Measurements from ENCODE around the gene ARID1B. TPM values are rescaled to one million over a fixed set of nuclear protein-coding genes. Genes with fewer than 3 reads are reported as not detected.

Gene ARID1B
- total RNA-seq, 1 experiment from 2014 or later = 42.8 TPM

DNA sequence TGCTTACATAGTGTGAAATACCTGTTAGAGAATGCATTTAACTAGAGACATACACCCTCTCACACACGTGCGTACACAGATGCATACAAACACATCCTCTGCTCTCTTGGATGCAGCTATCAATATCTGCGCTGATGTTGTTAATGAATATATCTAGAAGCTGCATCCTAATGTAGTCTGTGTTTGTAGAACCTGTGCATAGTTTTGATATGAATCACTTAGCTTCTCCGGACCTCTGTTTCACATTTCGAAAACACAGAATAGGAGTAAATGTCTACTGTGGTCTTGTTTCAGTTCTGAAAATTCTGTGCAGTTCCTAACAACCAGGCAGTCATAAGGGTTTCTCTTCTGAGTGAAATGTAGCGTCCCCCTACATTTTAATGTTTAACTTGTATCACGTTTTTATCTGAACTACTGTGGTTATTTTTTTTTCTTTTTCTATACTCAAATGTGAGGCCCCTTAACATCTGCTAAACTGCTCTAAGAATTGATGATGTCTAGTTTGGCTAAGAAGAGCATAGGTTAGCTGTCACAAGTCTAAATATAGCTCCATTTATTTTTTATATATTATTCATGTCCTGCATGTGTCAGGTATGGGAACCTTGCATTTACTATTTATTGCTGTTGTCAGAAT lies 291.6 kb downstream of the ARID1B start:
- TF ChIP-seq, protein P1, sequence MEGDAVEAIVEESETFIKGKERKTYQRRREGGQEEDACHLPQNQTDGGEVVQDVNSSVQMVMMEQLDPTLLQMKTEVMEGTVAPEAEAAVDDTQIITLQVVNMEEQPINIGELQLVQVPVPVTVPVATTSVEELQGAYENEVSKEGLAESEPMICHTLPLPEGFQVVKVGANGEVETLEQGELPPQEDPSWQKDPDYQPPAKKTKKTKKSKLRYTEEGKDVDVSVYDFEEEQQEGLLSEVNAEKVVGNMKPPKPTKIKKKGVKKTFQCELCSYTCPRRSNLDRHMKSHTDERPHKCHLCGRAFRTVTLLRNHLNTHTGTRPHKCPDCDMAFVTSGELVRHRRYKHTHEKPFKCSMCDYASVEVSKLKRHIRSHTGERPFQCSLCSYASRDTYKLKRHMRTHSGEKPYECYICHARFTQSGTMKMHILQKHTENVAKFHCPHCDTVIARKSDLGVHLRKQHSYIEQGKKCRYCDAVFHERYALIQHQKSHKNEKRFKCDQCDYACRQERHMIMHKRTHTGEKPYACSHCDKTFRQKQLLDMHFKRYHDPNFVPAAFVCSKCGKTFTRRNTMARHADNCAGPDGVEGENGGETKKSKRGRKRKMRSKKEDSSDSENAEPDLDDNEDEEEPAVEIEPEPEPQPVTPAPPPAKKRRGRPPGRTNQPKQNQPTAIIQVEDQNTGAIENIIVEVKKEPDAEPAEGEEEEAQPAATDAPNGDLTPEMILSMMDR (conservative IDR thresholded peaks at IDR 0.05) = no peak
- no peak for TF ChIP-seq EZH2 (IDR thresholded peaks at IDR 0.05; ENCODE audit: low read depth)
- POLR2A ChIA-PET (ENCODE audit: unreplicated experiment) = no interaction called here
- no peaks in the 10 kb centered on the region for H4K20me1 ChIP-seq (ENCODE audit: insufficient read depth)
- DNase-seq = peak in 1 of 2 experiments; percentile 64
- H2AFZ ChIP-seq = no peak overlapping the region
- no peaks in the 10 kb centered on the region for H3K27me3 ChIP-seq (ENCODE audit: insufficient read depth, low read depth)
- H3K27ac ChIP-seq = peak overlapping the region; percentile 27; the same call in 1 of the 2 replicates
- H3K9me3 ChIP-seq (ENCODE audit: insufficient read depth, low read depth) = 0 out of 2 replicates have a peak, but pooled peaks cover 3% of the 10 kb centered on the region
- H3K4me1 ChIP-seq (replicated peaks; ENCODE audit: insufficient read depth) = peaks cover 29% of the 10 kb centered on the region
- intact Hi-C loops (cut with micrococcal nuclease; ENCODE audit: unreplicated experiment) = loop anchor here (10.0 kb wide), 1 partner anchor 76 kb away; no protein-coding TSS in a partner anchor
- H3K36me3 ChIP-seq (ENCODE audit: low read depth) = no peaks in the 10 kb centered on the region
- CTCF ChIA-PET = no interaction called here
- H3K4me2 ChIP-seq = peak overlapping the region; percentile 55
- H3F3A ChIP-seq (ENCODE audit: insufficient read depth, low read depth) = peaks cover 4% of the 10 kb centered on the region
- peaks cover 21% of the 10 kb centered on the region; the same call in 1 of the 2 replicates for H3K79me2 ChIP-seq (ENCODE audit: low read depth)
- H3K9me2 ChIP-seq (ENCODE audit: insufficient read depth) = no peaks in the 10 kb centered on the region
- no TSS peak for BruUV-seq (replicated peaks)
- no peak overlapping the region for H3K4me3 ChIP-seq

- no peak for DNase-seq
- Histone ChIP-seq H3K4me1 (replicated peaks; ENCODE audit: insufficient read depth) (peaks cover 21% of the 10 kb centered on the region), H3K27ac (no peak overlapping the region), H4K20me1 (ENCODE audit: insufficient read depth) (no peaks in the 10 kb centered on the region), H3K9me2 (ENCODE audit: insufficient read depth) (no peaks in the 10 kb centered on the region), H3K4me3 (no peak overlapping the region), H2AFZ (no peak overlapping the region), H3F3A (ENCODE audit: insufficient read depth, low read depth) (no peaks in the 10 kb centered on the region; the same call in 1 of the 2 replicates), H3K79me2 (ENCODE audit: low read depth) (peaks cover 21% of the 10 kb centered on the region; the same call in 1 of the 2 replicates), H3K36me3 (ENCODE audit: low read depth) (no peaks in the 10 kb centered on the region), H3K27me3 (ENCODE audit: insufficient read depth, low read depth) (no peaks in the 10 kb centered on the region), H3K9me3 (ENCODE audit: insufficient read depth, low read depth) (0 out of 2 replicates have a peak, but pooled peaks cover 3% of the 10 kb centered on the region), H3K4me2 (no peak overlapping the region)
- POLR2A ChIA-PET (ENCODE audit: unreplicated experiment) = no interaction called here
- CTCF ChIA-PET = no interaction called here
- intact Hi-C loops (cut with micrococcal nuclease; ENCODE audit: unreplicated experiment) = loop anchor here (10.0 kb wide), 1 partner anchor 75 kb away; no protein-coding TSS in a partner anchor
- no TSS peak for BruUV-seq (replicated peaks)
- TF ChIP-seq EZH2 (IDR thresholded peaks at IDR 0.05; ENCODE audit: low read depth) = no peak
- TF ChIP-seq, protein P1 (conservative IDR thresholded peaks at IDR 0.05) = no peak
Observed at GRCh38 chr6:157069585-157069984, 292.4 kb downstream of the ARID1B start.

- Histone ChIP-seq H3K9me3 (ENCODE audit: insufficient read depth, low read depth) (0 out of 2 replicates have a peak, but pooled peaks cover 3% of the 10 kb centered on the region), H3K4me3 (no peak overlapping the region), H3K36me3 (ENCODE audit: low read depth) (no peaks in the 10 kb centered on the region), H3K4me2 (no peak overlapping the region), H3K79me2 (ENCODE audit: low read depth) (peaks cover 13% of the 10 kb centered on the region; the same call in 1 of the 2 replicates), H2AFZ (no peak overlapping the region), H3K27me3 (ENCODE audit: insufficient read depth, low read depth) (no peaks in the 10 kb centered on the region), H4K20me1 (ENCODE audit: insufficient read depth) (no peaks in the 10 kb centered on the region), H3F3A (ENCODE audit: insufficient read depth, low read depth) (no peaks in the 10 kb centered on the region; the same call in 1 of the 2 replicates), H3K4me1 (replicated peaks; ENCODE audit: insufficient read depth) (peaks cover 17% of the 10 kb centered on the region), H3K9me2 (ENCODE audit: insufficient read depth) (no peaks in the 10 kb centered on the region), H3K27ac (no peak overlapping the region)
- DNase-seq = no peak
- ChIA-PET POLR2A (ENCODE audit: unreplicated experiment) (no interaction called here), CTCF (no interaction called here)
- intact Hi-C loops (cut with micrococcal nuclease; ENCODE audit: unreplicated experiment) = no loop called here
- BruUV-seq (replicated peaks) = no TSS peak
- TF ChIP-seq, protein P1 (conservative IDR thresholded peaks at IDR 0.05) = no peak
- TF ChIP-seq EZH2 (IDR thresholded peaks at IDR 0.05; ENCODE audit: low read depth) = no peak
Observed at GRCh38 chr6:157070403-157071107, 293.4 kb downstream of the ARID1B start.

All from PC-9 (cell line).